Measurements from ENCODE around the gene PRKN.

The PRKN gene

DNA sequence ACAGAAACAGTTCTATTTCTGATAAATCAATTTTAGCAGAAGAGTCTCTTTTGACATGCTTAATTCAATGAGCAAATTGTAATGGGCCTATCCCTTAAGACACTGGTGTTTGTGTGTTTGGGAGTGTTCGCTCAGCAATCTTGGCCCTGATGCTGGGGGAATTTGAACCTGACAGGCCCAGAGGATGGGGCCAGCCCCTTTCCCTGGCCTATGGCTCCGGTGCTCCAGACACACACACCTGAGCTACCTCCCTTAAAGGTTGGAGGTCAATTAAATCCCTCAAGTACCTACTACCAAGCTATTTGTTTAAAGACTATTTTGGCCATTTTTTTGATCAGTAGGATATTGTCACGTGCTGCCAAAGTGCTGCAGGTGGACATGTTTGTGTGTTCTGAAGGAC lies 549.3 kb downstream of the PRKN start (continued):
- TF ChIP-seq HIC1 (tag by site-specific recombination; IDR thresholded peaks at IDR 0.05): no peak
- TF ChIP-seq OVOL3 (tag by site-specific recombination; IDR thresholded peaks at IDR 0.05): no peak
- TF ChIP-seq ZNF157 (tag by site-specific recombination; IDR thresholded peaks at IDR 0.05): no peak

GRCh38 chr6:162177746-162178145 lies 549.8 kb downstream of the PRKN start:
- ChIA-PET CTCF (interaction anchor here (0.7 kb wide), 2 partner anchors 15 to 289 kb away, joined by 3 to 5 read pairs; no protein-coding TSS in a partner anchor), POLR2A (no interaction called here)
- no peaks in the 10 kb centered on the region for H3K9me3 ChIP-seq (ENCODE audit: control insufficient read depth, insufficient read depth, low read depth, low read length)
- H3K4me3 ChIP-seq (ENCODE audit: low read depth, low read length): no peak overlapping the region
- H3K27ac ChIP-seq (ENCODE audit: extremely low read depth, low read depth, low read length): no peak overlapping the region
- H3K36me3 ChIP-seq (ENCODE audit: control insufficient read depth in 2 of 2, insufficient read depth in 1 of 2, low read length in 2 of 2): no peaks in the 10 kb centered on the region
- H3K4me1 ChIP-seq (ENCODE audit: control insufficient read depth, insufficient read depth, low read length): no peaks in the 10 kb centered on the region
- TF ChIP-seq INSM2 (tag by site-specific recombination; IDR thresholded peaks at IDR 0.05) (no peak), ZNF777 (tag by site-specific recombination; IDR thresholded peaks at IDR 0.05; ENCODE audit: borderline replicate concordance) (no peak), PBX3 (CRISPR knock-in tag; IDR thresholded peaks at IDR 0.05) (no peak), ZNF366 (tag by site-specific recombination; conservative IDR thresholded peaks at IDR 0.05) (no peak), ZBTB49 (tag by site-specific recombination; IDR thresholded peaks at IDR 0.05; ENCODE audit: low read depth) (no peak), ZNF202 (tag by site-specific recombination; IDR thresholded peaks at IDR 0.05; ENCODE audit: borderline replicate concordance) (no peak), ZNF2 (tag by site-specific recombination; IDR thresholded peaks at IDR 0.05) (no peak), SP2 (tag by site-specific recombination; IDR thresholded peaks at IDR 0.05) (no peak), ZNF391 (tag by site-specific recombination; IDR thresholded peaks at IDR 0.05; ENCODE audit: borderline replicate concordance, low read depth) (no peak), PRDM1 (tag by site-specific recombination; IDR thresholded peaks at IDR 0.05) (no peak), ZNF132 (tag by site-specific recombination; IDR thresholded peaks at IDR 0.05; ENCODE audit: borderline replicate concordance) (no peak), ZNF48 (tag by site-specific recombination; IDR thresholded peaks at IDR 0.05) (no peak)
- TF ChIP-seq, protein P1, sequence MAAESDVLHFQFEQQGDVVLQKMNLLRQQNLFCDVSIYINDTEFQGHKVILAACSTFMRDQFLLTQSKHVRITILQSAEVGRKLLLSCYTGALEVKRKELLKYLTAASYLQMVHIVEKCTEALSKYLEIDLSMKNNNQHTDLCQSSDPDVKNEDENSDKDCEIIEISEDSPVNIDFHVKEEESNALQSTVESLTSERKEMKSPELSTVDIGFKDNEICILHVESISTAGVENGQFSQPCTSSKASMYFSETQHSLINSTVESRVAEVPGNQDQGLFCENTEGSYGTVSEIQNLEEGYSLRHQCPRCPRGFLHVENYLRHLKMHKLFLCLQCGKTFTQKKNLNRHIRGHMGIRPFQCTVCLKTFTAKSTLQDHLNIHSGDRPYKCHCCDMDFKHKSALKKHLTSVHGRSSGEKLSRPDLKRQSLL (tag by site-specific recombination; IDR thresholded peaks at IDR 0.05): no peak
- TF ChIP-seq, protein P2, sequence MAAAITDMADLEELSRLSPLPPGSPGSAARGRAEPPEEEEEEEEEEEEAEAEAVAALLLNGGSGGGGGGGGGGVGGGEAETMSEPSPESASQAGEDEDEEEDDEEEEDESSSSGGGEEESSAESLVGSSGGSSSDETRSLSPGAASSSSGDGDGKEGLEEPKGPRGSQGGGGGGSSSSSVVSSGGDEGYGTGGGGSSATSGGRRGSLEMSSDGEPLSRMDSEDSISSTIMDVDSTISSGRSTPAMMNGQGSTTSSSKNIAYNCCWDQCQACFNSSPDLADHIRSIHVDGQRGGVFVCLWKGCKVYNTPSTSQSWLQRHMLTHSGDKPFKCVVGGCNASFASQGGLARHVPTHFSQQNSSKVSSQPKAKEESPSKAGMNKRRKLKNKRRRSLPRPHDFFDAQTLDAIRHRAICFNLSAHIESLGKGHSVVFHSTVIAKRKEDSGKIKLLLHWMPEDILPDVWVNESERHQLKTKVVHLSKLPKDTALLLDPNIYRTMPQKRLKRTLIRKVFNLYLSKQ (tag by site-specific recombination; IDR thresholded peaks at IDR 0.05; ENCODE audit: borderline replicate concordance): no peak
- TF ChIP-seq, protein P3, sequence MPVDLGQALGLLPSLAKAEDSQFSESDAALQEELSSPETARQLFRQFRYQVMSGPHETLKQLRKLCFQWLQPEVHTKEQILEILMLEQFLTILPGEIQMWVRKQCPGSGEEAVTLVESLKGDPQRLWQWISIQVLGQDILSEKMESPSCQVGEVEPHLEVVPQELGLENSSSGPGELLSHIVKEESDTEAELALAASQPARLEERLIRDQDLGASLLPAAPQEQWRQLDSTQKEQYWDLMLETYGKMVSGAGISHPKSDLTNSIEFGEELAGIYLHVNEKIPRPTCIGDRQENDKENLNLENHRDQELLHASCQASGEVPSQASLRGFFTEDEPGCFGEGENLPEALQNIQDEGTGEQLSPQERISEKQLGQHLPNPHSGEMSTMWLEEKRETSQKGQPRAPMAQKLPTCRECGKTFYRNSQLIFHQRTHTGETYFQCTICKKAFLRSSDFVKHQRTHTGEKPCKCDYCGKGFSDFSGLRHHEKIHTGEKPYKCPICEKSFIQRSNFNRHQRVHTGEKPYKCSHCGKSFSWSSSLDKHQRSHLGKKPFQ (tag by site-specific recombination; IDR thresholded peaks at IDR 0.05): no peak
- TF ChIP-seq, protein P4, sequence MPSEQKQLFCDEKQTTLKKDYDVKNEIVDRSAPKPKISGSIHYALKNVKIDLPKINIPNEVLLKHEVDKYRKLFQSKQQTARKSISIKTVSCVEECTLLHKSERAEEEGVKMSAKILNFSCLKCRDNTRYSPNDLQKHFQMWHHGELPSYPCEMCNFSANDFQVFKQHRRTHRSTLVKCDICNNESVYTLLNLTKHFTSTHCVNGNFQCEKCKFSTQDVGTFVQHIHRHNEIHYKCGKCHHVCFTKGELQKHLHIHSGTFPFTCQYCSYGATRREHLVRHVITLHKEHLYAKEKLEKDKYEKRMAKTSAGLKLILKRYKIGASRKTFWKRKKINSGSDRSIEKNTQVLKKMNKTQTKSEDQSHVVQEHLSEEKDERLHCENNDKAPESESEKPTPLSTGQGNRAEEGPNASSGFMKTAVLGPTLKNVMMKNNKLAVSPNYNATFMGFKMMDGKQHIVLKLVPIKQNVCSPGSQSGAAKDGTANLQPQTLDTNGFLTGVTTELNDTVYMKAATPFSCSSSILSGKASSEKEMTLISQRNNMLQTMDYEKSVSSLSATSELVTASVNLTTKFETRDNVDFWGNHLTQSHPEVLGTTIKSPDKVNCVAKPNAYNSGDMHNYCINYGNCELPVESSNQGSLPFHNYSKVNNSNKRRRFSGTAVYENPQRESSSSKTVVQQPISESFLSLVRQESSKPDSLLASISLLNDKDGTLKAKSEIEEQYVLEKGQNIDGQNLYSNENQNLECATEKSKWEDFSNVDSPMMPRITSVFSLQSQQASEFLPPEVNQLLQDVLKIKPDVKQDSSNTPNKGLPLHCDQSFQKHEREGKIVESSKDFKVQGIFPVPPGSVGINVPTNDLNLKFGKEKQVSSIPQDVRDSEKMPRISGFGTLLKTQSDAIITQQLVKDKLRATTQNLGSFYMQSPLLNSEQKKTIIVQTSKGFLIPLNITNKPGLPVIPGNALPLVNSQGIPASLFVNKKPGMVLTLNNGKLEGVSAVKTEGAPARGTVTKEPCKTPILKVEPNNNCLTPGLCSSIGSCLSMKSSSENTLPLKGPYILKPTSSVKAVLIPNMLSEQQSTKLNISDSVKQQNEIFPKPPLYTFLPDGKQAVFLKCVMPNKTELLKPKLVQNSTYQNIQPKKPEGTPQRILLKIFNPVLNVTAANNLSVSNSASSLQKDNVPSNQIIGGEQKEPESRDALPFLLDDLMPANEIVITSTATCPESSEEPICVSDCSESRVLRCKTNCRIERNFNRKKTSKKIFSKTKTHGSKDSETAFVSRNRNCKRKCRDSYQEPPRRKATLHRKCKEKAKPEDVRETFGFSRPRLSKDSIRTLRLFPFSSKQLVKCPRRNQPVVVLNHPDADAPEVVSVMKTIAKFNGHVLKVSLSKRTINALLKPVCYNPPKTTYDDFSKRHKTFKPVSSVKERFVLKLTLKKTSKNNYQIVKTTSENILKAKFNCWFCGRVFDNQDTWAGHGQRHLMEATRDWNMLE (tag by site-specific recombination; conservative IDR thresholded peaks at IDR 0.05; ENCODE audit: low read depth): no peak
